C4-2B (cell line): ENCODE data around the gene PRDX2.

Source experiments
- CTCF ChIP-seq: fragments of 450-650 bp; conservative IDR thresholded peaks from 2 replicates; pipeline ENCODE4 v1.5.1; 2017; ENCODE audit warnings: mild to moderate bottlenecking
- ZFX ChIP-seq: fragments of 450-650 bp; IDR thresholded peaks from 2 replicates; pipeline ENCODE4 v1.6.1; 2017

GRCh38 chr19:12783291-12783848 is 18.2 kb downstream of the PRDX2 start:
- TF ChIP-seq ZFX, result no peak
- TF ChIP-seq CTCF, result no peak
